ENCODE measurements around the gene ETF1.

GRCh38 chr5:138560971-138561370 lies 17.9 kb upstream of the ETF1 start:
- TF ChIP-seq CTCF (IDR thresholded peaks at IDR 0.05), result no peak
- no peak for TF ChIP-seq POLR2A (IDR thresholded peaks at IDR 0.05)

Data from testis (tissue), 2 donors.